Measurements from ENCODE around the gene SMARCD1.
A peak's percentile ranks its signal among the peaks of the same experiment; 100 is the strongest.

The SMARCD1 gene

GRCh38 chr12:50104417-50105366 is 19.6 kb downstream of the SMARCD1 start:
- DNase-seq, result no peak

- DNase-seq, result no peak
Observed at GRCh38 chr12:50105913-50106450, 20.8 kb downstream of the SMARCD1 start.

- DNase-seq, result no peak
Observed at GRCh38 chr12:50106907-50107306, 21.8 kb downstream of the SMARCD1 start.

- DNase-seq, result peak; percentile 16
Observed at GRCh38 chr12:50107416-50108268, 22.5 kb downstream of the SMARCD1 start.

- no peak for DNase-seq
Observed at GRCh38 chr12:50109319-50109718, 24.2 kb downstream of the SMARCD1 start.

- no peak for DNase-seq
Observed at GRCh38 chr12:50110127-50110761, 25.1 kb downstream of the SMARCD1 start.

- peak; percentile 6 for DNase-seq
Observed at GRCh38 chr12:50110762-50111351, 25.7 kb downstream of the SMARCD1 start.

GRCh38 chr12:50111395-50111692 is 26.2 kb downstream of the SMARCD1 start:
- no peak for DNase-seq

GRCh38 chr12:50111693-50112455 is 26.7 kb downstream of the SMARCD1 start, which contains the start of gene COX14:
TSS of gene COX14 (plus strand) at chr12:50112236. CDS start at chr12:50120044, 7,808 bp downstream.
- DNase-seq, result peak; percentile 99

- DNase-seq, result peak; percentile 58
Observed at GRCh38 chr12:50112456-50113218, 27.5 kb downstream of the SMARCD1 start.

GRCh38 chr12:50117057-50117622 is 32.0 kb downstream of the SMARCD1 start:
- DNase-seq, result peak; percentile 51

GRCh38 chr12:50119387-50119786 is 34.2 kb downstream of the SMARCD1 start:
- no peak for DNase-seq

GRCh38 chr12:50120521-50120920 is 35.4 kb downstream of the SMARCD1 start:
- DNase-seq, result no peak

GRCh38 chr12:50120953-50121352 is 35.8 kb downstream of the SMARCD1 start:
- no peak for DNase-seq

GRCh38 chr12:50121641-50122040 is 36.5 kb downstream of the SMARCD1 start:
- no peak for DNase-seq

- no peak for DNase-seq
Observed at GRCh38 chr12:50123203-50123602, 38.1 kb downstream of the SMARCD1 start.

- peak; percentile 12 for DNase-seq
Observed at GRCh38 chr12:50127546-50127945, 42.4 kb downstream of the SMARCD1 start.

- DNase-seq, result no peak
Observed at GRCh38 chr12:50129290-50129689, 44.1 kb downstream of the SMARCD1 start.

GRCh38 chr12:50132505-50133135 is 47.5 kb downstream of the SMARCD1 start:
- DNase-seq, result no peak

- no peak for DNase-seq
Observed at GRCh38 chr12:50142993-50143392, 57.9 kb downstream of the SMARCD1 start.

Data from DMS79 (cell line).